Coronary artery (tissue), 2 donors: ENCODE data around the gene GPR37L1.

Source experiments
- DNase-seq: peaks from one replicate; pipeline ENCODE4 v3.0.0-alpha.2; 2017; ENCODE audit warnings: low spot score
- H3K27ac ChIP-seq, 2 donors: fragments of 200-600 bp; sonication (generic); one replicate each; pipeline ENCODE4 v1.5.1; 2016 to 2019
- H3K4me3 ChIP-seq: fragments of 200-600 bp; sonication (generic); 2 replicates; pipeline ENCODE4 v1.5.1; 2016; ENCODE audit warnings: mild to moderate bottlenecking, moderate library complexity
- TF ChIP-seq, protein P1 (sequence below): fragments of 200-600 bp; sonication (generic); IDR thresholded peaks from one replicate; pipeline ENCODE4 v1.5.1; 2019; ENCODE audit warnings: antibody characterized with exemption

The GPR37L1 gene

DNA sequence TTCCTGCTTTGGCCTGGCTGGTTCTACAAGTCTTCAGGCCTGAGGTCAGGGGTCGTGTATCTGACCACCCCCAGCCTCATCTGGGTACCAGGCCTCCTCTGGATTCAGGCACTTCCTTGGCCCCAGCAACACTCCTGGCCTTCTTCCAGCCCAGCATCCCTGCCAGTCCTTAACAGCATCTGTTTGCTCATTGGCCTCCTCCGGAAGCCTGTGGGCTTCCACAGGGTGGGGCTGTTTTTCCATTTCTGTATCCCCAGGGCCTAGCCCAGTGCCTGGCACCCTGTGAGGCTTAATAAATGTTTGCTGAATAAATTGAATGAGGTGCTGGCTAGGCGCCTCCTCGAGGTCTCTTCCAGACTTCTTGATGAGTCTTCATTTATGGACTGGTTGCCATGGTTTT lies 21.5 kb upstream of the GPR37L1 start:
- no peak for DNase-seq
- TF ChIP-seq, protein P1, sequence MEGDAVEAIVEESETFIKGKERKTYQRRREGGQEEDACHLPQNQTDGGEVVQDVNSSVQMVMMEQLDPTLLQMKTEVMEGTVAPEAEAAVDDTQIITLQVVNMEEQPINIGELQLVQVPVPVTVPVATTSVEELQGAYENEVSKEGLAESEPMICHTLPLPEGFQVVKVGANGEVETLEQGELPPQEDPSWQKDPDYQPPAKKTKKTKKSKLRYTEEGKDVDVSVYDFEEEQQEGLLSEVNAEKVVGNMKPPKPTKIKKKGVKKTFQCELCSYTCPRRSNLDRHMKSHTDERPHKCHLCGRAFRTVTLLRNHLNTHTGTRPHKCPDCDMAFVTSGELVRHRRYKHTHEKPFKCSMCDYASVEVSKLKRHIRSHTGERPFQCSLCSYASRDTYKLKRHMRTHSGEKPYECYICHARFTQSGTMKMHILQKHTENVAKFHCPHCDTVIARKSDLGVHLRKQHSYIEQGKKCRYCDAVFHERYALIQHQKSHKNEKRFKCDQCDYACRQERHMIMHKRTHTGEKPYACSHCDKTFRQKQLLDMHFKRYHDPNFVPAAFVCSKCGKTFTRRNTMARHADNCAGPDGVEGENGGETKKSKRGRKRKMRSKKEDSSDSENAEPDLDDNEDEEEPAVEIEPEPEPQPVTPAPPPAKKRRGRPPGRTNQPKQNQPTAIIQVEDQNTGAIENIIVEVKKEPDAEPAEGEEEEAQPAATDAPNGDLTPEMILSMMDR = no peak
- Histone ChIP-seq H3K27ac (no peak overlapping the region), H3K4me3 (no peak overlapping the region)

DNA sequence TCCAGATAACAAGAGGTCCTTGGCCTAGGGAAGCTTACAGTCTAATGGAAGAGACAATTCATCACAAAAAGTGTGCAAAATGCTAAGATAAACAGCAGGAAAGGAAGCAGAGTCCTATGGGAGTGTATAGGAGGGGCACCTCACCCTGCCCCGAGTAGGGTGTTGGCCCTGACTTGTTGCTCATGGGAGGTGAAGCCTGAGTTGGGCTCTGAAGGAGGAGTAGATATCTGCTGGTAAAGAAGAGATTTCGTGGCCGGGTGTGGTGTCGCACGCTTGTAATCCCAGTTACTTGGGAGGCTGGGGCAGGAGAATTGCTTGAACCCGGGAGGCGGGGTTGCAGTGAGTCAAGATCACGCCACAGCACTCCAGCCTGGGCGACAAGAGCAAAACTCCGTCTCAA lies 18.6 kb upstream of the GPR37L1 start:
- TF ChIP-seq, protein P1 = no peak
- Histone ChIP-seq H3K27ac (no peak overlapping the region), H3K4me3 (no peak overlapping the region)
- no peak for DNase-seq

DNA sequence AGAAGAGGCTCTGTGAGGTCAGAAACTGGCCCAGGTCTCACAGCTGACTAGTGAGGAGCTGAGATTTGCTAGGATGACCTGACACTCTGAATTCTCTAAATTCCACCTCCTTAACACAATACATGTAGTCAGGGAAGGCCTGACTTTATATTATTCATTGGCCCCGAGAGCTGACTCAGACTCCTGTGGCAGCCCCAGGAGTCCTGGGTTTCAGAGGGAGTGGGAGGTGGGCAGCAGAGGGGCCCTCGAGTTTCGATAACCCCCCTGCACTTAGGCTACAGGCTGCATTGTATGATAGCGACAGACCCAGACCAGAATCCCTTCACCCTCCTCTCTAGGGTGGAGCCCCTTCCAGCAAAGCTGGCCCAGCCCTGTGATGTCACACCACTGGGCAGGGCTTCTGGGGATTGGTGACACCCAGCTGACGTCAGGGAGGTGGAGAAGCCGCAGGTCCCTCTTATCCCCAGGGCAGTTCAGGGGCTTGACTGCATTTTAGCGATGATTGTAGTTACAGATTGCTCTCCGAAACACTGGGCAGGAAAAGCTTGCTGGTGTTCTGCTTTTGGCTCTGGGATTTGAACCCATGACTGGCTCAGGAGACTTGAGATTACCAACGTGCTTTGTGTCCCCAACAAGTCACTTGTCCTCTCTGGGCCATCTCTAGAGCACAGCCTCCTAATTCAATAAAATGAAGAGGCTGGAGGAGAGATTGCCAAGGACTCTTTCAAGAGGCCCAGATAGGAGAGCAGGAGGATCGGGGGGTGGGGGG lies 17.0 kb upstream of the GPR37L1 start:
- TF ChIP-seq, protein P1 = no peak
- H3K27ac ChIP-seq = no peak overlapping the region
- no peak for DNase-seq
- no peak overlapping the region for H3K4me3 ChIP-seq

DNA sequence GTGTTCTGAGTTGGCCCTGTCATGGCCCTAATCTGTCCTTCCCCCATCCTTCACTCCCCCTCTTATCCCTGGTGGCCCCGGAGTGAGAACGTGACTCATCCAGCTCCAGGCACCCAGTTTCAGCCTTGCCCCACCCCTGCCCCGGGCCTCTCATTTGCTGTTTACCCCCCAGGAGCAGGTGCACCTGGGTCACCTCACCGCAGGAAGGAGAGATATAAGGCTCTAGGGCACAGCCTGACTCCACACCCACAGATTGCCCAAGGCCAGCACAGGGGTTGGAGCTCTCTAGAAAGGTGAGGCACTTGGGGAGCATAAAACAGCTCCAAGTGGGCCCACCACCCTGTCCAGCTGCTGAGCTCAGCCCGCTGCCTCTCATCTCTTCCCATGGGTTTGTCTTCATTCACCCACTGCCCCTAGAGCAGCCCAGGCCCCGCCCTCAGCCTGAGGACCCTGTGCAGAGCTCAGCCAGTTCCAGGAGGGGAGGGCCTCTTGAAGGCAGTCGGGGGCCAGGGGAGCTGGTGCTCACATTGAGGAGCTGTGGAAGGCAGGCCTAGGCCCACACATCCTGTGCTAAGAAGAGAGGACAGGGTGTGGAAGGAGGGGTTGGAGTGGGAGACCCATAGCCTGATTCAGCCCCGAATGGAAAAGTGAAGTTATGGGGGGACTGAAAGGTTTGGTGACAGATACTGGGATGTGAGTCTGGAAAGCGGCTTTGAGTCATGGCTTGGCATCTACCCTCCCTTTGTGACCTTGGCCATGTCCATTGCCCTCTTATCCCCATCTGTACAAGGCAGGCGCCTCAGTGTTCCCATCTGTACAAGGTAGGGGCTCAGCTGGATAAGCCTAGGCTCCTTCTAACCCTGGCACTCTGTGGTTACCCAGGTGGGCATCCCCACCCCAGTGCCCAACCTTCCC lies 16.1 kb upstream of the GPR37L1 start:
- Histone ChIP-seq H3K27ac (no peak overlapping the region), H3K4me3 (no peak overlapping the region)
- DNase-seq = no peak
- TF ChIP-seq, protein P1 = no peak

GRCh38 chr1:202107321-202107761 lies 15.4 kb upstream of the GPR37L1 start:
- Histone ChIP-seq H3K27ac (no peak overlapping the region), H3K4me3 (no peak overlapping the region)
- TF ChIP-seq, protein P1 = no peak
- DNase-seq = no peak

GRCh38 chr1:202107801-202108731 lies 14.7 kb upstream of the GPR37L1 start:
- DNase-seq = no peak
- no peak overlapping the region for H3K4me3 ChIP-seq
- TF ChIP-seq, protein P1 = no peak
- H3K27ac ChIP-seq = no peak overlapping the region
